NCI-H1694 (cell line): ENCODE data around the gene PLA2G2C.
A peak's percentile ranks its signal among the peaks of the same experiment; 100 is the strongest.
"Not testable (repeated sequence)": the region's sequence is repeated elsewhere in the genome, so short reads cannot be mapped to it uniquely, and the experiment has no call there.

Experiments used
- DNase-seq: peaks from one replicate; lab custom pipeline; 2025; lab: John Stamatoyannopoulos, UW

PLA2G2C gene, protein sequence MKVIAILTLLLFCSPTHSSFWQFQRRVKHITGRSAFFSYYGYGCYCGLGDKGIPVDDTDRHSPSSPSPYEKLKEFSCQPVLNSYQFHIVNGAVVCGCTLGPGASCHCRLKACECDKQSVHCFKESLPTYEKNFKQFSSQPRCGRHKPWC

DNA sequence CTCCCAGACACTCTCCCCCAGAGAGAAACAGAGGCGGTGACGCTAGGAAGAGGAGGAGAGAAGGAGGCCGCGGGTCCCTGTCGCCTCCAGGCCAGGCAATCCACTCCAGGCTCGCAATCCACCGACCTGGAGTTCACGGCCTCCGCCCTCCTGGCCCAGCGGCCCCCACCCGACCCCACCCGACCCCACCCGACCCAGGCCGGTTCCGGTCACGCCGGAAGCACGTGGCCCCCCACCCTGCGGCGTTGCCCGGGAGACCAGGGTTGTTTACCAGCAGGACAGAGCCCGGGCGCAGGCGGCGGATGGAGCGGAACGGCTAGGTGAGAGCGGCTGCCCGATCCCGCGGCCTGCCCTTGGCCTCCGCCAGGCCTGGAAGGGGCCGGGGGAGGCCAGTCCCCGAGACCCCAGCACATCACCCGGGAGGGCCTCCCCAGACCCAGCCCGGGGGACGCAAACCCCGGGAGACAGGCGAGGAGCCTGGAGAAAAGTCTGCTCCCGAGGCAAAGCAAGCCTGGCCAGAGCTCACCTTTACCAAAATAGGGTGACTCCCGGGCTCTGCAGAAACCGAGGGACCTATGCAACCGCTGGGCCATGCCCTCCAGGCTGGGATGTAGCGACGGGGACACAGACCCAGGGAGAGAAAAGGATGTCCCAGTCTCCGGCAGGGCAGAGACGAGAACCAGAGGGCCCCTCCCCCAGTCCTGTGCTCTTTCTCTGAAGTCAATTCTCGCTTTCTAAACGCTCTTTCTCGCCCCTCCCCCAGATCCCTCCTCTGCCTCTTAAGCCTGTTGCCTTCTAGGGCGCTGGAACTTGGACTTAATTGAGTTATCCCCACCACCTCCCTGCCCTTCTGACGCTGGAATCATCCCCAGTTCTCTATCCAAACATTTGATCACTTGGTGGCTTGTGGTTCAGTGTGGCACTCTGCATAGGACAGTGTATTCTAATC lies at the start of gene PLA2G2C, which contains the start of gene UBXN10:
Gene PLA2G2C (minus strand): TSS at position 685 of the 949 bp plus-strand sequence. CDS start 9,155 bp downstream, outside the sequence.
Gene UBXN10 (plus strand): TSS at position 263 of the 949 bp plus-strand sequence. CDS start 4,466 bp downstream, outside the sequence.
- DNase-seq, result no peak

- DNase-seq, result no peak
Measured at GRCh38 chr1:20234788-20235535, 48.6 kb upstream of the PLA2G2C start.

- DNase-seq, result peak; percentile 84
Measured at GRCh38 chr1:20233866-20234265, 47.5 kb upstream of the PLA2G2C start.

DNA sequence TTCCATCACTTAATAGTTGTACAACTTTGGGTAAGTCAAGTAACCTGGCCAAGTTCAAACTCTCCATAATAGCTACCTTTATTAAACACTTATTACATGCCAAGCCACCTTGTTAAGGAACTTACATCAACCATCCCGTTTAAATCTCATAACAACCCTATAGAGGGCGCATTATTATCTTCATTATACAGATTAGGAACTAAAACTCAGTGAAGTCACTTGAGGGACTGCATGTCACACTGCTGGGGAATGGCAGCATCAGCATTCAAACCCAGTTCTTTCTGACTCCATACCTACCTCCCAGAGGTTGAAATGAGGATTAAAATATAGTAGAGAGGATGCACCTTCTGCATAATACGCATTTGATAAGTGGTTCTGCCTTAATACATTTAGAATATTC lies 47.1 kb upstream of the PLA2G2C start:
- DNase-seq, result peak; percentile 69

GRCh38 chr1:20232564-20232963 lies 46.2 kb upstream of the PLA2G2C start:
- DNase-seq, result not testable (repeated sequence)

DNA sequence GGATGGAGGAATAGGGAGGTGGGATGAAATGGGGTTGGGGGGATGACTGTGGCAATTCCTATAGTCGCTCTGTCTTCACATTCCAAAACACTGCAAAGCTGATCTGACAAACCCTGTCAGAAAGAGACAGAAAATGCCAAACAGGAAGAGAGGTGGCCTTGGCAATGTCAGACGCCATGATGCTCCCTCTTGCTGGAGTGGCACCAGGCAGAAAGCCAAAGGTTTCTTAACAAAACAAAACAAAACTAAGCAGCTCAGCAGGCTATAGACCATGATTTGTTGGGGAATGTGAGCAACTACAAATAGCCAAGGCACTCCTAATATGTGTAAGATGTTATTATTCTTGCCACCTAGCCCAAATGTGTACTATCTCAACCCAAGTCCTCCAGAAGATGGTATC lies 42.9 kb upstream of the PLA2G2C start:
- no peak for DNase-seq

- DNase-seq, result no peak
Measured at GRCh38 chr1:20228314-20228825, 42.1 kb upstream of the PLA2G2C start.

DNA sequence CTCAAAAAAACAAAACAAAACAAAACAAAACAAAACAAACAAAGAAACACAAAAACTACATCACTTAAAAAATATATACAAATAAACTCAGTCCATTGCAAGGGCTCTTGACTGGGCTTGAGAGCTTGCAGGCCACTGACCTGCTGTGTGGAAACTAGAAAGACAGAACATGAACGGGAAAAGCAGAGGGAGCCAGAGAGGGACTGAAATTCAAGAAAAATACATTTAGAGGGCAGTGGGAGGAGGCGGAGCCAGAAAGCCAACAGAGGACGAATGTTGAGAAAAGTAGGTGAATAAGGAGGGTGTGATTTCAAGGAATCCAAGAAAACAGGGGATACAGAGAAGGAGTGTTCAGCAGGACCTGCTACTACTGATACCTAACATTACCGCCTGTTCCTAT lies 41.4 kb upstream of the PLA2G2C start:
- DNase-seq, result no peak

DNA sequence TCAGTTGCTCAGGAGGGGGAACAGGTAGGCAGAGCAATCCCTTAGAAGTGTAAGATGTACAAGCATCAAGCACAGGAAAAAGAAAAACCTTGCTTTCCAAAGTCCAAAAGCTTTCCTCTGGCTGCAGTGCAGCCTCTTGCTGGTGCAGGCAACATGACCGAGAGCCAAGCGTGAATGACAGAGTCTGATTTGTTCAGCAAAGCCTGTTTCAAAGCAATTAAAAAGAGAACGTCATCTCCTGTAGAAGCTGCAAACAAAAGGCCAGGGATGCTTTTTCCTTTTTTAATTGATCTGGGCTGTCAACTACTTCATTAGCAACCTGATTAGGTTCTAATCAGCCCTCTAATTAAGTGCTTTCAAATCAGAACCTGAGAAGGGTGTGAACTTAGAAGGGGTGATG lies 38.2 kb upstream of the PLA2G2C start:
- no peak for DNase-seq

DNA sequence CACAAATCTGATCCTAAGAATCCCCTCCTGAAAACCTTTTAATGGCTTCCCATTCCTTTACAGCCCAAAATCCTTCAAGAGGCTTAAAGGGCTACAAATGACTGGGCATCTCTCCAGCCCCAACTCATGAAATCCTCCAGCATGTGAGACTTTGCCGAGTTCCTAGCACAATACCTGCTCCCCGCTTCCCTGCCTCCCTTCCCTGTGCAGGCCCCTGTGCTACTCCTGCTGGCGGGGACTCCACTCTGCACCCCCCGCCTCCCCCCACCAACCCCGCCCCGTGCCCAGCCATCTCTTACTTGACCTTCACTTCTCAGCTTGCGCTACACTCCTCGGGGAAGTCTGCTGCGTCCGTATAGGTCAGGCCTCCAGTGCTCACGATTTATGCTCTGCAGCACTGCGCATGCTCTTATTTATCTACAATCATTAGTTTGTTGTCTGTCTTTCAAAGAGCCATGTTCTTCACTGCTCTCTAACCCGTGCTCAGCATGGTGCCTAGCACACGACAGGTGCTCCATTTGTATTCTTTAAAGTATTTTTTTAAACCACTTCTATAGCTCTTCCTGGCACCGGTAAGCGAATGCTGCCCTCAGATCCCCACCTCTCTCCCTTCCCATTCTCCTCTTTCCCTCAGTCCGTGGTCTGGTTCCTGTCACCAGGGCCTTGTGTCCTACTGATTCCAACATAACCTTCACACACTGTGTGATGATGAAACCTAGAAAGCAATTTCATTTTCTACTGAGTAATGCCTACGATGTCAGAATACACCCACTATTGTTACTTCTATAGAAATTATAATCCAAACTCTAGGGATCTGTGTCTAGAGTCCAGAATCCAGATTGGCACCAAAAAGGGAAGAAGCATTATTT lies 37.5 kb upstream of the PLA2G2C start:
- DNase-seq, result no peak

DNA sequence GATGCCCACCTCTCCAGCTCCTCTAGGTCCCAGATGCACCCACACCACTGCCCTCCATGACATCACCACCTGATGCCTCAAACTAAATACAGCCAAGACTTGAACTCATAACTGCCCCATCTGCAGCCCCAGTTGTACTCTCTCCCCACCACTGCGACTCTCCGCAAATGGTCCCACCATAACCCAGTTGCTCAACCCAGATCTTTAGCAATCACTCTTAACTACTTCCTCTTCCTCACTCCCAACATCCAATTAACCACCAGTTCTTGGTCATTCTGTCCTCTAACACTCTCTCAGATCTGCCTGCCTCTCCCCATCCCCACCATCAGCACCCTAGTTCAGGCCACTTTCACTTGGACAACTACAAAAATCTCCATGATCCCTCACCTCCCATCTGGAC lies 36.8 kb upstream of the PLA2G2C start:
- DNase-seq, result no peak

DNA sequence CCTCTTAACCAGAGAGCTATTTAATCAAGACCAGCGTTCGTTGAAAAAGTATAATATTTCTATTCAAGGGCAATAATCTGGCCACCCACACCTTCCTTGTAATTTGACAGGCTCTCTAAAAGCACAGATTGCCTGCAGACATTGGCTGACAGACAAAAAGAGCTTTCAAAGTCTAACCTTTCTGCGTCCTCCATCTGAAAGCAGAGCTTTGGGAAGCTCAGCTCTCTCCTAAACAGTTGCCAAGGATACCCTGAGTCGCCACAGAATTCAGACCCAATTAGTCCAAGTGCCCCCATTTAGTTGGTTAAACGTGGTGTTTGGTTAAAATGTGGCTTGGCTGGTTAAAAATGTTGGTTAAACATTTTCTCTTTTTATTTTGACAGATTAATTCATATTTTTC lies 33.7 kb upstream of the PLA2G2C start:
- no peak for DNase-seq

- DNase-seq, result not testable (repeated sequence)
Measured at GRCh38 chr1:20219053-20219452, 32.7 kb upstream of the PLA2G2C start.

- peak; percentile 22 for DNase-seq
Measured at GRCh38 chr1:20216574-20216973, 30.3 kb upstream of the PLA2G2C start.

GRCh38 chr1:20215716-20216115 lies 29.4 kb upstream of the PLA2G2C start:
- no peak for DNase-seq

DNA sequence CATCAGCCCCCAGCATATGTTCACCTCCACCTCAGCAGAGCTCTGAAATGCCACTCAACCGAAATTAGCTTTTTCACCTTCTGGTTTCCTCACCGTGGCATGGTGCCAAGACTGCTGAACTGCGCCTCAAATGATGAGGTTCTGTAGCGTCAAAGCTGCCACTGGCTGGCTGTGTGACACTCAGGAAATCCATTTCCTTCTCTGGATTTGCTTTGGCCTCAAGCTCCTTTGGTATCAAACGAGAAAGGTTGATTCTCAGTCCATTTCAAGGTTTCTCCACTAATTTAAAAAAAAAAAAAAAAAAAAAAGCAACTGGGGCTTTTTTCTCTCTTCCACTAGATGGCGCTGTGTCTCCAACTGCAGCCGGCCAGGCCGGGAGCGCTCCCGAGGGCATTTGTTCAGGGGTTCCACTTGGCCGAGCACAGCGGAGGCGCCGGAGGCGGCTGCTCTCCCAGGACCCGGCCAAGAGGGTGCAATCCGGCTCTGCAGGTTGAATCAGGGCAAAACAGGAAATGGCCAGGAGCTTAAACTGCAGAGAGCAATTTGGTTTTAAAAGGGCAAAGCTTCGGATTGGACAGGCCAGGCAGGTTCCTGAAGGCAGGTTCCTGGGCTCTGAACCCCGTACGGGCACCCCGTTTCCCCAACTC lies 26.5 kb upstream of the PLA2G2C start:
- peak; percentile 85 for DNase-seq

DNA sequence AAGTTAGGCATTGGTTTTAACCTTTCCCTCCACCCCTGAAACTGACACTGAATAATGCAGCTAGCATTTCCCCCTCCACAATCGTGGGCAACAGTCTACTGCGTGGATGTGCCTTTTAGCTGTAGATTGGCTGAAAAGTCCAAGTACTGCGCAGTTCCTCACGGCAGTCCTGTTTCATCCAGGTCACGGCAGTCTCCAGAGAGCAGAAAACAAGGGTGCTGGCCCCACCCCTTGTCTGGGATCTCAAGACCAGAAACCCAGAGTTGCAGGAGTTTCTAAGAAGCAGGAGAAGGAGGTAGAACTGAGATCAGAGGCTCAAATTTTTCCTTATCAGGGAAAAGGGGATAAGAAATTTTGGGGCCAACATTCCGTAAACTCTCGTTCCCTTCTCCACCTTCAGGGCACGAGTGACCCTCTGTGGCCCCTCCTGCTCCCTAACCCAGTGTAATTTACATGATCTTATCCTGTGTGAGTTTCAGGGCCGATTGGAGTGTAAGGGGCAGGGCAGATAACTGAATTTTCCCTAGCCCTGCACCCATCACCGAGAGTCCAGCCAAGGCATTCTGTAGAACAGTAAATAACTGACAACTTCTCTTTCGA lies 25.9 kb upstream of the PLA2G2C start:
- DNase-seq, result no peak

DNA sequence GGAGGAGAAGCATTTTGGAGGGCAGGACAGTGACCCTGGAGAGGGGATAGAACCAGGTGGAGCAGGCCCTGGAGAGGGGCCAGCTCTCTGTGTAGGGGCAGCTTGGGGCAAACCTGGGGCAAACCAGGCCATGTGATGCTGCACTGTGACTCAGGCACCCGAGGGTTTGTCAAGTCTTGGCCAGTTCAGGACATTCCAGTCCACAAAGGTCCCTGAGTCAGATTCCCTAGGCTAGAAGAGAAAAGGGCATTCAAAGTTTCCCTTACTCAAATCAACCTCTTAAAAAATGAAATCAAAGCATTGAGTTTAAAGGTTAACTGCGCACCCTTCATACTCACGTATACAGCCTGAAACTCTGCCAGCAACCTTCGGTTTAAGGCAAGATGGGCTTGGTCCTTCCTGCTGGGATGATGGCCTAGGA lies 25.2 kb upstream of the PLA2G2C start:
- DNase-seq, result no peak

DNA sequence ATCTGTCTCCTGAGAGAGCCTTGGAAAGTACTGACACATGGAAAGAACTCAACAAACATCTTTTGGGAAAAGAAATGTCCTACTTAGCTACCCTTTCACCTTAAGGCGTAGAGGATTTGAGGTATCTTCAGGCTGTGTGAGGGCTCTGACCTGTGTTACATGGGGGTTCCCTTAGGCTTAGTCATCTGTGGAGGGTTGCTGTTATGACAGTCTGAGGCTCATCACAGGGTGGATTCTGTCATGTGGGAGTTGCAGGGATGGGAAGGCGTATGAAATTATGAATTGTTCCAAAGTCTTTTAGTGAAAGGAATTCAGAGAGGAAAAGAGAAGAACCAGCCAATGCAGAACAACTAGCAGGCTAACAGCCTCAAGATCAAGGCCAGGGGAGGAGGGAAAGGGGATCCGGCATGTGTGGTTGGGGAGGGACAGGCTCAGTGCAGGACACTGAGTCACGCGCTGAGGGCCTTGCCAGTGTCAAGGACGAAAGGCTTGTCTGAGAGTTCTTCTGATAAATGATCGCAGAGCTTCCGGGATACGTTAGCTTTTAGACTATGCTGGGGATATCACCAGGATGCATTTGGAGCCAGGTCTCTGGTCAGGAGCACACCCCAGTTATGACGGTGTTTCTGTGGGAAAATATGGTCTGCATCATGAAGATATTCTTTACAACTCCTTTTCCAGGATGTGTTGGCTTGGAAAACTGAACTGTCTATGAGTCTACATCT lies 24.6 kb upstream of the PLA2G2C start:
- no peak for DNase-seq

- DNase-seq, result no peak
Measured at GRCh38 chr1:20209471-20209870, 23.2 kb upstream of the PLA2G2C start.
